HG03045 (cell line): ENCODE measurements around the gene ALKBH5.

Source experiments
- ATAC-seq: cut with Tn5 transposase; IDR thresholded peaks from one replicate; pipeline ENCODE4 v1.9.1; 2021; ENCODE audit warnings: mild to moderate bottlenecking, moderate library complexity; ENCODE audit not compliant: unreplicated experiment

The ALKBH5 gene

DNA sequence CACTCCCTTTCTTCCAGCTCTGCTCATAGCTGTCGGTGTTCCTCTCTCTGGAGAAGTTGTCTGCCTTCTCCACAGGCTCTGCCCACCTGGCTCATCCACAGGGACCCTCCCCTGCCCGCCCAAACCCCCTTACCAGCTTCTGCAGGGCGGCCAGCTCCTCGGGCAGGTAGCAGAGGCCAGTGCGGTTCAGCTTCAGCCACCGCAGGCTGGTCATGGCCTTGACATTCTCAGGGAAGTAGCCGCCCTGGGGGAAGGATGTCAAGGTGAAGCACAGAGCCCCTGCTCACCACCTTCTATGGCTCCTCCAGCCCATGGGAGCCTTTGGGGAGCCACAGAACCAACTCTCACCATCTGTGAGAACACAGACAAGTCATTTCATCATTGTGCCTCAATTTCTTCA, 73.1 kb downstream of the ALKBH5 start:
- ATAC-seq: no peak

DNA sequence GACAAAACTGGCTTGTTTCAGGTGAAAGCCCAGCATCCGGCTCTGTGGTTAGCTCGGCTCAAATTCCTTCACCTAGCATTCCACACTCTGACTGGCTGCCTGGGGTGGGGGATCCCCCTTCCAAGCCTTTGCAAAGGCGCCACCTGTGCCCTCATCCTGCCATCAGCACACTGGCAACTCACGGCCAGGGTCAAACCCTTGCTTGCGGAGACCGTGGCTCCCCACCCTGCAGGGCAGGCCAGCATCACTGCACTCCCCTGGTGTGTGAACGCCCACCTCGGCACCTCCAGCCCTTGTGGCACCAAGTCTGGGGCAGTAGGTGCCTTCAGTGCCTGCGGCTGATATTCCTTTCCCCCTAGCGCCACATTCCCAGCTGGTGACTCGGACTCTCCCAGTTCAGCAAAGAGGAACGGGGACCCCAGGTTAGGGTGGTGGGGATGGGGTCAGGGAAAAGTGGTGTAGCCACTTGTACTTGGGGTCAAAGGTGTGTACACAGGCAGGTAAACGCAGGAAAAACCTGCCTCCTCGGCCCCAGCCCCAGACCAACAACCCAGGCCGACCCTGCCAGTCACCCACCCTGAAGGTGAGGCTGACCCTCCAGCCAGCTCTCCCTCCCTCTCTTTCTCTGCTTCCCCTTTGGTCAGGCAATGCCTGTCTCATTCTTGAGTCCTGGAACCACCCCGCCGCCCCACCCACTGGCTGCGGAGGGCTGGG, 73.8 kb downstream of the ALKBH5 start:
- ATAC-seq: peak; percentile 13

DNA sequence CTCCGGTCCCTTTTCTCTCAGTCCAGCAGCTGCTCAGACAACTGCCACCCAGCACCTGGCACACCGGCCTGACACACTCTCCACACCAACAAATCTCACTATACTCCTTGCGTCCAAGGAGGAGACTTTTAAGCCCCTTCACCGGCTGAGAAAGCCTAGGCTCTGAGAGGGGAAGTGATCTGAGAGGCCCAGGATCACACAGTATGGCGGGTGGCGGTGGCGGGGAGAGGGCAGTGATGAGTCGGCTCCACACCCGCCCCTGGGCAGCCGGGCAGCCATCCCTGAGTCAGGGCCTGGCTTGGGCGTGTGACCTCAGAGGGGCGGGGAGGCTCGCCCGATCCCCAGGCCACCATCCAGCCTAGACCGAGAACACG, 74.3 kb downstream of the ALKBH5 start:
- ATAC-seq: peak; percentile 29

DNA sequence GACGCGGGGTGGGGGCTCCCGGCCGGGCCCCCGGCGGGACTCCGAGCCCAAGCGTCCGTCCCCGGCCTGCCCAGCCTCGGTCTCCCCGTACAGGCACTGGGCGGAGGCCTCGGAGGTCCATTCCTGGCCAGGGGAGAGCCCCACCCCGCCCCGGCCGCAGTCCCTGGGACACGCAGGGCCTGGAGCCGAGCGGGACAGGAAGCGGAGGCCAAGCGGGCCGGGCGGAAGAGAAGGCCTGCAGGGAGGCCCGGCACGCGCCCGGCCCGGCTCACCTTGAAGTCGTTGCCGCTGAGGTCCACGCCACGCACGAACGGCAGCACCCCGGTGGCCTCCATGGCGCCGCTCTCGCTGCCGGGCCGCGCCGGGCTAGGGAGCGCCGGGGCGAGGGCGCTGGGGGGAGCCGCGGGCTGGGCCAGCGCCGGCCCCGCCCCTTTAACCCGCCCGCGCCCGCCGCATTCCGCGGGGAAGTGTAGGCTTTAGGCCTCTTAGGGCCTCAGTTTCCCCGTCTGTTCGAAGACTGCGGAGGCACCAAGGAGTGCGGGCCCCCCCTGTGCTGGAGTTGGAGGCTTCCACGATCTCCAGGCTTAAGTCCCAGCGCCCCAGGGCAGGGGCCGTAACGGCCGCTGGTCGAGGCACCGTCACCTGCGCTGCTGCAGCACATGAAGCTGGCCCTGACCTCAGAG, 74.9 kb downstream of the ALKBH5 start, which contains the start of gene FLII:
FLII (minus strand) TSS at position 383 of the 683 bp plus-strand sequence; CDS start at position 335, 48 bp downstream.
- peak; percentile 31 for ATAC-seq
